HuH-7.5 (cell line): ENCODE data around the gene ARMC5.
"Not testable (repeated sequence)": the region's sequence is repeated elsewhere in the genome, so short reads cannot be mapped to it uniquely, and the experiment has no call there.

ENCODE experiments used
- DNase-seq: peaks from one replicate; pipeline ENCODE4 v3.0.0; 2011; ENCODE audit warnings: low spot score

The ARMC5 gene

GRCh38 chr16:31477220-31478216 is 18.2 kb downstream of the ARMC5 start:
- DNase-seq, result peak; percentile 95

GRCh38 chr16:31478956-31479355 is 19.7 kb downstream of the ARMC5 start:
- DNase-seq, result no peak

DNA sequence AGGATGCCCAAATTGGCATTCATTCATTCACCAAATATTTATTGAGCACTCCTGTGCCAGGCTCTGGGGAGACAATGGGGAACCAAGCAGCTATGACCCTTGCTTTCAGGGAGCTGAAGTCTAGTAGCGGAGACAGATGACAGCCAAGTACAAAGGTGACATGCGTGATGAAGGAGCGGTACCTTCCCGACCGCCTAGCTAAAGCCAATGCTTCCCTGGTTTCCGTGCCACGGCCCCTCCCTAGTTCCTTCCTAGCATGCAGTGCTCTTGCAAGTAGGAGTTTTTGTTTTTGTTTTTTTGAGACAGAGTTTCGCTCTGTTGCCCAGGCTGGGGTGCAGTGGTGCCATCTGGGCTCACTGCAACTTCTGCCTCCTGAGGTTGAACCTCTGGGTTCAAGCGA is 20.4 kb downstream of the ARMC5 start:
- no peak for DNase-seq

DNA sequence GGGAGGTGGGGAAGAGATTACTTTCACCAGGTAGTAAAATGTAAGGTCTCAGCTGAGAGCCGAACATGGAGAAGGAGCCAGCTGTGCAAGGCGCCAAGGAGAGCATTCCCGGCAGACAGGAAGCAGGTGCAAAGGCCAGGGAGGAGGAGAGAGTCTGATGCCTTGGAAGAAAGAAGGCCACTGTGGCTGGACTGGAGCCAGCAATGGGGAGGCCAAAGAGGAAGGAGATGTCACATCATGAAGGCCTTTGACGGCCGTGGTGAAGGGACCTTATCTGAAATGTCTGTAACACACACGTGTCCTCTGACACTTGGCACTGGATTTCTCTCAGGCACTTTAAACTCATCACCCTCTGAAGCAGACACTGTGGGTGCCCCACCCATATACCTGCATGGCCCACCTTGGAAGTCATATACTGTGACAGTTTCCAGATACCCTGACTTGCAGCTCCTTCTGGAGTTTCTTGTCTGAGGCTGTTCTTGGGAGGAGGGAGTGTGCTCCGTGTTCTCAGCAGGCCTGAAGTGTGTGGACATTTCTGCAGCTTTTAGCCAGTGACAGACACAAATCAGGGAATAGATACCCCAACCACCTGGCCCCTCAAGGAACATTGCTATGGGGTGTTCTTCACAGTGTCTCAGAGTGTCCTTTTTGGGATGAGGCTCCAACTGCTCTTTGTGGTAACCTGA is 21.7 kb downstream of the ARMC5 start:
- DNase-seq, result no peak

GRCh38 chr16:31483081-31483480 is 23.8 kb downstream of the ARMC5 start, which contains the start of gene SLC5A2:
SLC5A2 (plus strand) TSS chr16:31483123; CDS start chr16:31483137, 14 bp downstream.
- no peak for DNase-seq

DNA sequence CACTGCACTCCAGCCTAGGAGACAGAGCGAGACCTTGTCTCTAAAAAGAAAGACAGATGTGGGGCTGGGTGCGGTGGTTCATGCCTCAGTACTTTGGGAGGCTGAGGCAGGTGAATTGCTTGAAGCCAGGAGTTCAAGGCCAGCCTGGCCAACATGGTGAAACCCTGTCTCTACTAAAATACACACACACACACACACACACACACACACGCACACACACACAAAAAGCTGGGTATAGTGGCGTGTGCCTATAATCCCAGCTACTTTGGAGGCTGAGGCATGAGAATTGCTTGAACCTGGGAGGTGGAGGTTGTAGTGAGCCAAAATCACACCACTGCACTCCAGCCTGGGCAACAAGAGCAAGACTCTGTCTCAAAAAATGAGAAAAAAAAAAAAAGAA is 24.7 kb downstream of the ARMC5 start:
- not testable (repeated sequence) for DNase-seq

DNA sequence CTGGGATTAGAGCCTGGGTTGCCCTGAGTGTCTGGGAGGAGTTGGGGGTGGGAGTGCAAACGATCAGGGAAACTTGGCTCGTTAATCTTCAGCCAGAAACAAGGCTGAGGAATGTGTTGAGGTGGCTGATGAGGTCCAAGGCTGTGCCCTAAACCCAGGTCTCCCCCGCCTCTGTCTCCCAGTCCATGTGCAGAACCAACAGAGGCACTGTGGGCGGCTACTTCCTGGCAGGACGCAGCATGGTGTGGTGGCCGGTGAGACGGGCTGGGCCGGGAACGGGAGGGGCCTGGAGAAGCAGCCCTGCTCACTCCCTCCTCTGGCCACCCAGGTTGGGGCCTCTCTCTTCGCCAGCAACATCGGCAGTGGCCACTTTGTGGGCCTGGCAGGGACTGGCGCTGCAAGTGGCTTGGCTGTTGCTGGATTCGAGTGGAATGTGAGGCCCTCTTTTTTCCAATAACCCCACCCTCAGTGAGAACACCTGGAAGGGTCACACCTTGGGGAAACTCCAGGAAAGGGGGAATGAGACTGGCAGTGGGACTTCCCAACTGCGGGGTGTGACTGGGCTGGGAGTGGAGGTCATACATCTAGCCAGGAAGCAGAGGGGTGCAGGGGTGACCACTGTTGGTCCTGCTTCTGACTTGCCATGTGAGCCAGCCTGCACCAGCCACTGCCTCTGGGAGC is 25.3 kb downstream of the ARMC5 start:
- DNase-seq, result no peak

- DNase-seq, result no peak
These were observed 26.3 kb downstream of the ARMC5 start for GRCh38 chr16:31485571-31485970.

DNA sequence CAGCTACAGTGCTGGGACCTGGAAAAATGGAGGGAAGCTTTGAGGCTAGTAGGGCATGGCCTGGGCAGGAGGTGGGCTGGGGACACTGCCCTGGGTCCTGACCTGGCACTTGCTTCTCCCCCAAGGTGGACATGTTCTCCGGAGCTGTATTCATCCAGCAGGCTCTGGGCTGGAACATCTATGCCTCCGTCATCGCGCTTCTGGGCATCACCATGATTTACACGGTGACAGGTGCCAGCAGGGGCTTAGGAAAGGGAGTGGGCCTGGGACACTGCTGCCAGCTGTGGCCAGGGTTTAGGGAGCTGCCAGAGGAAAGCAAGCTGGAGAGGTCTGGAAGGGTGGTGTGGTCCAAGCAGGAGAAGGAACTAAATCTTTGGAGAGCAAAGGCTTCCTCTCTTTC is 26.7 kb downstream of the ARMC5 start:
- DNase-seq, result no peak

- no peak for DNase-seq
These were observed 27.9 kb downstream of the ARMC5 start for GRCh38 chr16:31487071-31487719.

DNA sequence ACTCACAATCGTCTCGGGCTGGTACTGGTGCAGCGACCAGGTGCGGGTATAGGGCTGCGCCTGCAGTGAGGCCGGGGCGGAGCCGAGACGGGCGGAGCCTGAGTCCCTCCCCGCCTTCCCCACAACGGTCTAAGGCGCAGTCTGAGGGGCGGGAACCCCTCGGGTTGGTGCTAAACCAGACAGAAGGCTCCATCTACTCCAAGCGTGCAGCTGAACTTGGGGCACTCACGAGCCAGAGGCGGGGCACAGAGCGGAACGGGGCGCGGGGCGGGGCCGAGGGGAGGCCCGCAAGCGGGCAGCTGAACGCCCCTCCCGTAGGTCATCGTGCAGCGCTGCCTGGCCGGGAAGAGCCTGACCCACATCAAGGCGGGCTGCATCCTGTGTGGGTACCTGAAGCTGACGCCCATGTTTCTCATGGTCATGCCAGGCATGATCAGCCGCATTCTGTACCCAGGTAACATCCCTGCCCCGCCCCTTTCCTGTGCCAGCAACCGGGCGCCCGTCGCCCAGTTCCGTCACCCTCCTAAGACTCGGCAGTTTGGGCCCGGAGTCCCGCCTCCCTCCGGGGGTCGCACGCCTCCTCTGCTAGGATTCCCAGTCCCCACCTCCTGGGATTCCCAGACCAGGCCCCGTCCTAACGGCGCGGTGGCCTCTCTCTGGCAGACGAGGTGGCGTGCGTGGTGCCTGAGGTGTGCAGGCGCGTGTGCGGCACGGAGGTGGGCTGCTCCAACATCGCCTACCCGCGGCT is 28.6 kb downstream of the ARMC5 start:
- DNase-seq, result peak; percentile 83

DNA sequence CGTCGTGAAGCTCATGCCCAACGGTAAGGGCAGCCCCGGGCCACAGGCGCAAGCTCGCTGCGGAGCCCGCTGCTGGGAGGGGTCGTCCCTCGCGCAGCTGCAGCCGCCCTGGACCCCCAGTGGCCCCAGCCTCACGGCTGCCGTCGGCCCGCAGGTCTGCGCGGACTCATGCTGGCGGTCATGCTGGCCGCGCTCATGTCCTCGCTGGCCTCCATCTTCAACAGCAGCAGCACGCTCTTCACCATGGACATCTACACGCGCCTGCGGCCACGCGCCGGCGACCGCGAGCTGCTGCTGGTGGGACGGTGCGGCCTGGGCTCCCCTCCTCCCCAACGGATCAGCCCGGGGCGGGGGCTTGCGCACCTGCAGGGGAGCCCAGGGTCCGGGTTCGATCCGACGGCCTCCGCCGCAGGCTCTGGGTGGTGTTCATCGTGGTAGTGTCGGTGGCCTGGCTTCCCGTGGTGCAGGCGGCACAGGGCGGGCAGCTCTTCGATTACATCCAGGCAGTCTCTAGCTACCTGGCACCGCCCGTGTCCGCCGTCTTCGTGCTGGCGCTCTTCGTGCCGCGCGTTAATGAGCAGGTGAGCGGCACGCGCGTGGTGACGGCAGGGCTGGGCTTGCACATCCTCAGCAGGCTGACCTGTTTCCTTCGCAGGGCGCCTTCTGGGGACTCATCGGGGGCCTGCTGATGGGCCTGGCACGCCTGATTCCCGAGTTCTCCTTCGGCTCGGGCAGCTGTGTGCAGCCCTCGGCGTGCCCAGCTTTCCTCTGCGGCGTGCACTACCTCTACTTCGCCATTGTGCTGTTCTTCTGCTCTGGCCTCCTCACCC is 29.4 kb downstream of the ARMC5 start:
- DNase-seq, result no peak

DNA sequence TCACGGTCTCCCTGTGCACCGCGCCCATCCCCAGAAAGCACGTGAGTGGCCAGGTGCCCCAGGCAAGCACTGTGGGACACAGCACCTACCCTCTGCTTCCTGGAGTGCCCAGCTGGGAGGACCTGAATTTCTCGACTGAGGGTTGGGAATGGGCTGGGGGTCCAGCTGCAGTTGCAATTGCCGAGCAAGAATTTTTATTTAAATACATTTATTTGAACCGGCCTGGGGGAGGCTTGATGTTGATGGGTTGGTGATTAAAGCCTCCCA is 29.9 kb downstream of the ARMC5 start:
- no peak for DNase-seq

DNA sequence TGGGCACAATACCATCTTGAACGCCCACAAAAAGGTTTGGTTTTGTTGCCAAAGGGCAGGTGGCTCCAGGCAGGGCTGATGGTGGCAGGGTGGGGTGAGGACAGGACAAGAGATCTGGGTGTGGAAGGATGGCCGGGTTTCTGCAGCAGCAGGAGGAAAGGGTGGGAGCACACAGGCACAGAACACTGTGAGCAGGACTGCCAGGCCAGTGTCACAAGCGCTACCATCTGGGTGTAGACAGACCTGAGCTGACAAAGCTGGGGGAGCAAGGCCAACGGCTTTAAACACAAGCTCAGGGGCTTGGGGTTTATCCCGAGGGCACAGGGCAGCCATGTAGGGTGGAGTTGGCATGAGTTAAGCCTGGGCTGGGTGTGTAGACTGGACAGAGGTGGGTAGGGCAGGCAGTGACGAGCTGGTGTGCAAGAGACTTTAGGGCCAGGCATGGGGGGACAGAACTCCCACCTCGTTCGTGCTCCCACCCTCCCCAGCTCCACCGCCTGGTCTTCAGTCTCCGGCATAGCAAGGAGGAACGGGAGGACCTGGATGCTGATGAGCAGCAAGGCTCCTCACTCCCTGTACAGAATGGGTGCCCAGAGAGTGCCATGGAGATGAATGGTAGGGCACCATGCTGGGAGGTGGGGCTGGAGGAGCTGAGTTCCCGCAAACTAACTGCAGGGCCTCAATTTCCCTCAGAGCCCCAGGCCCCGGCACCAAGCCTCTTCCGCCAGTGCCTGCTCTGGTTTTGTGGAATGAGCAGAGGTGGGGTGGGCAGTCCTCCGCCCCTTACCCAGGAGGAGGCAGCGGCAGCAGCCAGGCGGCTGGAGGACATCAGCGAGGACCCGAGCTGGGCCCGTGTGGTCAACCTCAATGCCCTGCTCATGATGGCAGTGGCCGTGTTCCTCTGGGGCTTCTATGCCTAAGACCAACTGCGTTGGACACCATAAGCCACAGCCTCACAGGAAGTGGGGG is 30.6 kb downstream of the ARMC5 start:
- DNase-seq, result no peak

DNA sequence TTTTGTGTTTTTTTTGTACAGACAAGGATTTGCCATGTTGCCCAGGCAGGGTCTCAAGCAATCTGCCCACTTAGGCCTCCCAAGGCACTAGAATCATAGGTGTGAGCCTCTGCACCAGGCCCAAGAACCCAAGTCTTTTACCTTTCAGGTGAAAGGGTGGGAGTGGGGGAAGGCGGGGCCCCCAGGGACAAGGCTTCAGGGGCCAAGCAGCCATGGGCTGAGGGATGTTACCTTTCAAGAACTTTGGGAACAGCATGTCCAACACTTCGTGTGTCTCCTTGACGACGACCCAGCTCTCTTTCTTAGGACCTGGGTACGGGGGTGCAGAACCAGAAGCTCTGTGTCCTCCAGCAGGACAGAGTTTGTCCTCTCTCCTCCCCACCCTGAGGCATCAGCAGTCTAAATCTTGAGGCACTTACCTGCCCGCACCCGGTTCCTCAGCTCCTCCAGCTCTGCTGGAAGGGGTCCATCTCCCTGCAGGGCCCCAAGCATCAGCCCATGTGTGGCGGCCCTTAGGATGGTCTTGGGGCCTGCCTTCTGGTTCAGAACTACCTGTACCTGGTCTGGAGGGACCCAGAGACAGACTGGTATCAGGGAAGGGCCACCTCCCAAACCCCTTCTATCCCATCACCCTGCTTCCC is 32.6 kb downstream of the ARMC5 start:
- DNase-seq, result no peak

GRCh38 chr16:31493506-31494125 is 34.3 kb downstream of the ARMC5 start:
- no peak for DNase-seq

DNA sequence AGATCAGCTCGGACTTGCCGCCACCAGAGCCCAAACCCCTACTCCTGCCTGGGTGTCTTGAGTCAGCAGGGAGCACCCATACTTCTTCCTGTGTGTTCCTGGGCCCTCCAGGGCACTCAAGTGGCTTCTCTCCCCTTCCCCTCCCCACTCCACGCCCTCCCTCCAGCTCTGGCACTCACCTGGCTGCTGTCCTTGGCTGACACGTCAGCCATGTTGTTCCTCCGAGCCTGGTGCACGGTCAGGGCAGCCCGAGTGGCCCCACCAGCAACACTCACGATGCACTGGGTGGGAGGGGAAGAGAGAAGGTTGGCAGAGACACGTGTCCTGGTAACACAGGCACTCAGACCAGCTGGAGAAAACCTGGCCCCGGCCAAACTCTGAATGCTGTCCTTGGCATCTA is 37.4 kb downstream of the ARMC5 start:
- DNase-seq, result no peak

GRCh38 chr16:31498493-31498892 is 39.2 kb downstream of the ARMC5 start:
- DNase-seq, result no peak

- no peak for DNase-seq
These were observed 40.6 kb downstream of the ARMC5 start for GRCh38 chr16:31499928-31500327.
